Body of pancreas (tissue), 4 donors: ENCODE results near the gene MXRA7.

Experiments used
- CTCF ChIP-seq, 7 experiments: fragments of 450-650 bp in 4 of 7; fragments of 200-600 bp in 3 of 7; sonication (generic) in 3 of 7; IDR thresholded peaks; one replicate each; pipeline ENCODE4 v1.5.1; 2016 to 2019; ENCODE audit warnings: antibody characterized with exemption in 7 of 7
- POLR2A ChIP-seq, 3 donors: fragments of 450-650 bp; IDR thresholded peaks; one replicate each; pipeline ENCODE4 v1.6.1; 2016; ENCODE audit warnings: antibody characterized with exemption in 3 of 3, mild to moderate bottlenecking in 2 of 3

GRCh38 chr17:76684756-76685155 lies 26.0 kb downstream of the MXRA7 start:
- TF ChIP-seq POLR2A (IDR thresholded peaks at IDR 0.05) (no peak), CTCF (IDR thresholded peaks at IDR 0.05) (no peak)
